Body of pancreas (tissue), 4 donors: ENCODE results near the gene SPEM2. TPM values are rescaled to one million over a fixed set of nuclear protein-coding genes. Genes with fewer than 3 reads are reported as not detected.

Source experiments
- ATAC-seq: fragments of 150-250 bp; one replicate; pipeline ENCODE4 v1.9.1; 2016
- DNase-seq, 4 donors: peaks; one replicate each; pipeline ENCODE4 v3.0.0-alpha.2; 2019
- H3K27ac ChIP-seq, 4 donors: fragments of 200-600 bp; sonication (generic); 1 replicate in 3 of 4; 2 replicates in 1 of 4; pipeline versions ENCODE4 v1.5.1 to v1.6.1; 2016 to 2019; ENCODE audit warnings: mild to moderate bottlenecking in 1 of 4, mixed read lengths in 1 of 4, moderate library complexity in 1 of 4
- H3K27me3 ChIP-seq, 2 donors: fragments of 200-600 bp; sonication (generic); one replicate each; pipeline ENCODE4 v1.6.0; 2016; ENCODE audit warnings: mild to moderate bottlenecking in 1 of 2
- H3K36me3 ChIP-seq, 2 donors: fragments of 200-600 bp; sonication (generic); replicated peaks in 1 of 2; 2 replicates each; pipeline ENCODE4 v1.5.1; 2016; ENCODE audit warnings: low read depth in 2 of 2; ENCODE audit not compliant: insufficient read depth in 1 of 2
- H3K4me1 ChIP-seq: fragments of 200-600 bp; sonication (generic); one replicate; pipeline ENCODE4 v1.6.0; 2016
- H3K4me3 ChIP-seq, 2 donors: fragments of 200-600 bp; sonication (generic); 1 replicate in 1 of 2; 2 replicates in 1 of 2; pipeline ENCODE4 v1.5.1; 2016 to 2019
- H3K9me3 ChIP-seq, 3 donors: fragments of 200-600 bp; sonication (generic); 1 replicate in 2 of 3; 2 replicates in 1 of 3; pipeline ENCODE4 v1.5.1; 2016
- CTCF ChIP-seq, 7 experiments: fragments of 450-650 bp in 4 of 7; fragments of 200-600 bp in 3 of 7; sonication (generic) in 3 of 7; IDR thresholded peaks; one replicate each; pipeline ENCODE4 v1.5.1; 2016 to 2019; ENCODE audit warnings: antibody characterized with exemption in 7 of 7
- POLR2A ChIP-seq, 3 donors: fragments of 450-650 bp; IDR thresholded peaks; one replicate each; pipeline ENCODE4 v1.6.1; 2016; ENCODE audit warnings: antibody characterized with exemption in 3 of 3, mild to moderate bottlenecking in 2 of 3
- WGBS, 2 donors: methylation state at CpG; one replicate each; pipeline ENCODE4 v1.1.5; 2017; 5-methylcytosine and 5-hydroxymethylcytosine counted together
- intact Hi-C: fragments of 100-400 bp; cut with DNase I; formaldehyde crosslinking; loops from one replicate; pipeline ENCODE4 v1.15.1; 2023
- total RNA-seq, 2 donors: library from RNA; depleted of rRNA; stranded (reverse); fragments of >200 nt; gene quantifications; one replicate each; pipeline ENCODE4 v1.1.0, GENCODE V29; 2016

The SPEM2 gene
- total RNA-seq, 2 donors from 2014 or later: not detected

- H3K4me3 ChIP-seq: no peak overlapping the region
- TF ChIP-seq CTCF (IDR thresholded peaks at IDR 0.05) (no peak), POLR2A (IDR thresholded peaks at IDR 0.05) (no peak)
- no peak overlapping the region for H3K27ac ChIP-seq
- H3K27me3 ChIP-seq: no peaks in the 10 kb centered on the region
- DNase-seq: no peak
- peaks cover 11% of the 10 kb centered on the region for H3K4me1 ChIP-seq
- 91 to 92% methylated on average over 7 of the region's 7 CpGs for WGBS, 2 donors
- intact Hi-C loops: no loop called here
- no peaks in the 10 kb centered on the region for H3K36me3 ChIP-seq
- no peaks in the 10 kb centered on the region for H3K9me3 ChIP-seq
- no peak for ATAC-seq
Observed at GRCh38 chr17:7448461-7448860, 23.0 kb downstream of the SPEM2 start.

- Histone ChIP-seq H3K27me3 (no peaks in the 10 kb centered on the region), H3K4me3 (no peak overlapping the region), H3K4me1 (peaks cover 12% of the 10 kb centered on the region), H3K27ac (no peak overlapping the region), H3K36me3 (peaks cover 0 to 7% of the 10 kb centered on the region in 2 donors), H3K9me3 (no peaks in the 10 kb centered on the region)
- ATAC-seq: no peak
- no peak for DNase-seq
- 72 to 76% methylated on average over 3 of the region's 3 CpGs for WGBS, 2 donors
- TF ChIP-seq POLR2A (IDR thresholded peaks at IDR 0.05) (no peak), CTCF (IDR thresholded peaks at IDR 0.05) (no peak)
- intact Hi-C loops: no loop called here
Observed at GRCh38 chr17:7459961-7460545, 34.6 kb downstream of the SPEM2 start.

GRCh38 chr17:7460850-7461660, 35.6 kb downstream of the SPEM2 start:
- 94 to 96% methylated on average over 7 of the region's 7 CpGs for WGBS, 2 donors
- H3K36me3 ChIP-seq: peaks cover 0 to 7% of the 10 kb centered on the region in 2 donors
- no peak overlapping the region for H3K27ac ChIP-seq
- intact Hi-C loops: no loop called here
- no peak for TF ChIP-seq CTCF (IDR thresholded peaks at IDR 0.05)
- no peak for TF ChIP-seq POLR2A (IDR thresholded peaks at IDR 0.05)
- H3K4me1 ChIP-seq: peaks cover 15% of the 10 kb centered on the region
- H3K27me3 ChIP-seq: no peaks in the 10 kb centered on the region
- H3K9me3 ChIP-seq: no peaks in the 10 kb centered on the region
- DNase-seq (no peak), ATAC-seq (no peak)
- H3K4me3 ChIP-seq: no peak overlapping the region

- intact Hi-C loops: no loop called here
- H3K4me1 ChIP-seq: peaks cover 19% of the 10 kb centered on the region
- H3K9me3 ChIP-seq: no peaks in the 10 kb centered on the region
- no peak overlapping the region for H3K27ac ChIP-seq
- H3K4me3 ChIP-seq: no peak overlapping the region
- DNase-seq: no peak
- H3K27me3 ChIP-seq: no peaks in the 10 kb centered on the region
- ATAC-seq: no peak
- peaks cover 0 to 7% of the 10 kb centered on the region in 2 donors for H3K36me3 ChIP-seq
- TF ChIP-seq CTCF (IDR thresholded peaks at IDR 0.05) (no peak), POLR2A (IDR thresholded peaks at IDR 0.05) (no peak)
- 91 to 97% methylated on average over 24 to 31 of the region's 44 CpGs for WGBS, 2 donors
Observed at GRCh38 chr17:7462474-7463371, 37.3 kb downstream of the SPEM2 start.
